SK-N-SH (cell line): ENCODE measurements around the gene LMBR1L. TPM values are rescaled to one million over a fixed set of nuclear protein-coding genes. Genes with fewer than 3 reads are reported as not detected.
A peak's percentile ranks its signal among the peaks of the same experiment; 100 is the strongest.

Experiments used
- CTCF ChIA-PET: fragments of 300-600, 350-600 bp; formaldehyde crosslinking; extraction: SDS; loops from one replicate; lab custom pipeline; 2021; lab: Yijun Ruan, JAX
- POLR2A ChIA-PET: fragments of 350-600 bp; sonication (Branson Sonifier 250); formaldehyde crosslinking; extraction: SDS; loops from one replicate; lab custom pipeline; 2020; ENCODE audit warnings: antibody characterized with exemption, inconsistent platforms; lab: Yijun Ruan, JAX
- DNase-seq: peaks from one replicate; pipeline ENCODE4 v3.0.0; 2012
- H2AFZ ChIP-seq: fragments of 200-600 bp; sonication (generic); 2 replicates; pipeline ENCODE4 v1.8.1; 2016; ENCODE audit warnings: antibody characterized with exemption, mild to moderate bottlenecking, low read depth
- H3F3A ChIP-seq: fragments of 200-600 bp; sonication (generic); replicated peaks from 2 replicates; pipeline ENCODE3; 2016; ENCODE audit warnings: antibody characterized with exemption, mild to moderate bottlenecking; ENCODE audit not compliant: insufficient read depth
- H3K27ac ChIP-seq, 2 experiments: fragments of 200-500 bp in 1 of 2; fragments of 200-600 bp in 1 of 2; sonication (Bioruptor generic) in 1 of 2; sonication (generic), shearing (Covaris generic) in 1 of 2; 2 replicates each; pipeline versions ENCODE4 v1.5.1 to v1.6.1; 2014 to 2016; ENCODE audit warnings: low read depth in 2 of 2, inconsistent platforms in 1 of 2, low read length in 1 of 2, mild to moderate bottlenecking in 1 of 2, mixed read lengths in 1 of 2
- H3K27me3 ChIP-seq: fragments of 200-600 bp; sonication (generic), shearing (Covaris generic); 2 replicates; pipeline ENCODE4 v1.6.1; 2016; ENCODE audit warnings: mixed run types; ENCODE audit not compliant: insufficient read depth
- H3K36me3 ChIP-seq, 2 experiments: fragments of 200-500 bp in 1 of 2; fragments of 200-600 bp in 1 of 2; sonication (Bioruptor generic) in 1 of 2; sonication (generic) in 1 of 2; replicated peaks in 1 of 2; 2 replicates each; pipeline versions ENCODE3 to v1.5.1; 2014 to 2016; ENCODE audit warnings: low read length in 1 of 2, mild to moderate bottlenecking in 1 of 2; ENCODE audit not compliant: insufficient read depth in 2 of 2, control insufficient read depth in 1 of 2
- H3K4me1 ChIP-seq, 2 experiments: fragments of 200-500 bp in 1 of 2; fragments of 200-600 bp in 1 of 2; sonication (Bioruptor generic) in 1 of 2; sonication (generic), shearing (Covaris generic) in 1 of 2; 2 replicates each; pipeline versions ENCODE4 v1.5.1 to v1.6.1; 2014 to 2016; ENCODE audit warnings: low read depth in 1 of 2, low read length in 1 of 2, mixed run types in 1 of 2; ENCODE audit not compliant: insufficient read depth in 2 of 2, control insufficient read depth in 1 of 2
- H3K4me2 ChIP-seq: fragments of 200-600 bp; sonication (generic), shearing (Covaris generic); 2 replicates; pipeline ENCODE4 v1.6.1; 2017; ENCODE audit warnings: mixed run types
- H3K4me3 ChIP-seq, 2 experiments: fragments of 200-500 bp in 1 of 2; fragments of 200-600 bp in 1 of 2; sonication (Bioruptor generic) in 1 of 2; sonication (generic), shearing (Covaris generic) in 1 of 2; 2 replicates each; pipeline versions ENCODE4 v1.5.1 to v1.8.1; 2014 to 2016; ENCODE audit warnings: low read depth in 2 of 2, inconsistent platforms in 1 of 2, low read length in 1 of 2, mild to moderate bottlenecking in 1 of 2, mixed read lengths in 1 of 2, moderate library complexity in 1 of 2
- H3K79me2 ChIP-seq: fragments of 200-600 bp; sonication (generic); 2 replicates; pipeline ENCODE4 v1.8.1; 2017; ENCODE audit warnings: mild to moderate bottlenecking; ENCODE audit not compliant: insufficient read depth
- H3K9ac ChIP-seq: fragments of 200-600 bp; sonication (generic); 2 replicates; pipeline ENCODE4 v1.6.1; 2017; ENCODE audit warnings: mixed run types
- H3K9me2 ChIP-seq: fragments of 200-600 bp; sonication (generic); 2 replicates; pipeline ENCODE4 v1.6.1; 2017; ENCODE audit warnings: mixed run types
- H3K9me3 ChIP-seq: fragments of 200-600 bp; sonication (generic); 2 replicates; pipeline ENCODE4 v1.6.1; 2017; ENCODE audit warnings: mixed run types, mild to moderate bottlenecking, moderate library complexity
- H4K20me1 ChIP-seq: fragments of 200-600 bp; sonication (generic); 2 replicates; pipeline ENCODE4 v1.6.1; 2017; ENCODE audit warnings: mild to moderate bottlenecking, mixed run types; ENCODE audit not compliant: insufficient read depth
- CHD2 ChIP-seq: fragments of 150-350 bp; IDR thresholded peaks from 2 replicates; pipeline ENCODE4 v1.6.1; 2018; ENCODE audit warnings: low read length; ENCODE audit not compliant: partially characterized antibody
- ELF1 ChIP-seq: IDR thresholded peaks from 2 replicates; pipeline ENCODE4 v1.4.0; 2012
- EZH2phosphoT487 ChIP-seq: fragments of 200-600 bp; sonication (generic); IDR thresholded peaks from 2 replicates; pipeline ENCODE4 v1.6.1; 2017; ENCODE audit warnings: low read depth, mixed run types, mild to moderate bottlenecking, antibody characterized with exemption, moderate library complexity, borderline replicate concordance
- FOXM1 ChIP-seq: IDR thresholded peaks from 2 replicates; pipeline ENCODE4 v1.4.0; 2012; ENCODE audit warnings: low read depth, mild to moderate bottlenecking
- GABPA ChIP-seq: IDR thresholded peaks from 2 replicates; pipeline ENCODE4 v1.4.0; 2012; ENCODE audit warnings: low read depth, mild to moderate bottlenecking
- GATA2 ChIP-seq: sonication (generic); formaldehyde crosslinking; IDR thresholded peaks from 2 replicates; pipeline ENCODE4 v1.5.0; 2020; ENCODE audit warnings: mild to moderate bottlenecking, missing genetic modification reagents
- MEF2A ChIP-seq: IDR thresholded peaks from 2 replicates; pipeline ENCODE4 v1.4.0; 2012; ENCODE audit warnings: low read depth, borderline replicate concordance
- MXI1 ChIP-seq: IDR thresholded peaks from 2 replicates; pipeline ENCODE4 v1.6.1; 2012; ENCODE audit warnings: mild to moderate bottlenecking, low read depth, low read length, improper control_type of control experiment
- PBX3 ChIP-seq: IDR thresholded peaks from 2 replicates; pipeline ENCODE4; 2012
- RAD21 ChIP-seq: IDR thresholded peaks from 2 replicates; pipeline ENCODE4 v1.6.1; 2012; ENCODE audit warnings: mild to moderate bottlenecking, low read length
- RCOR1 ChIP-seq: fragments of 150-350 bp; IDR thresholded peaks from 2 replicates; pipeline ENCODE4 v1.6.1; 2017; ENCODE audit warnings: antibody characterized with exemption, low read length
- RXRA ChIP-seq: IDR thresholded peaks from 2 replicates; pipeline ENCODE4 v1.4.0; 2012; ENCODE audit warnings: low read depth, mild to moderate bottlenecking, borderline replicate concordance
- TAF1 ChIP-seq: IDR thresholded peaks from 2 replicates; pipeline ENCODE4 v1.6.1; 2012; ENCODE audit warnings: low read depth, mild to moderate bottlenecking, low read length, moderate library complexity, borderline replicate concordance
- TCF12 ChIP-seq: IDR thresholded peaks from 2 replicates; pipeline ENCODE4 v1.4.0; 2012
- TEAD4 ChIP-seq: IDR thresholded peaks from 2 replicates; pipeline ENCODE4 v1.4.0; 2012; ENCODE audit warnings: mild to moderate bottlenecking, borderline replicate concordance; ENCODE audit not compliant: insufficient read depth
- YY1 ChIP-seq: IDR thresholded peaks from 2 replicates; pipeline ENCODE4 v1.4.0; 2012; ENCODE audit warnings: low read depth, mild to moderate bottlenecking
- WGBS: methylation state at CpG from one replicate; pipeline ENCODE4 v1.1.6; 2017; ENCODE audit warnings: low lambda C conversion rate; 5-methylcytosine and 5-hydroxymethylcytosine counted together
- polyA plus RNA-seq, 3 experiments: library from polyadenylated mRNA; depleted of rRNA; stranded (reverse); fragments of >200 nt; gene quantifications; 2 replicates each; pipeline ENCODE4 v1.2.3, GENCODE V29; 2012
- TF ChIP-seq, protein P1 (sequence below): IDR thresholded peaks from 2 replicates; pipeline ENCODE4 v1.6.1; 2012; ENCODE audit warnings: mild to moderate bottlenecking, low read depth, low read length, moderate library complexity
- TF ChIP-seq, protein P2 (sequence below): IDR thresholded peaks from 2 replicates; pipeline ENCODE4 v1.4.0; 2012; ENCODE audit warnings: low read depth, borderline replicate concordance
- TF ChIP-seq, protein P3 (sequence below): IDR thresholded peaks from 2 replicates; pipeline ENCODE4 v1.4.0; 2012; ENCODE audit warnings: low read depth

Gene LMBR1L
- polyA plus RNA-seq, 1 of the 3 experiments (the other 2 are of a cell fraction), result 61.4 TPM

GRCh38 chr12:49094160-49094974 is 16.3 kb downstream of the LMBR1L start, which contains the start of gene DHH:
Gene DHH, minus strand, starts transcription at chr12:49094801. Its CDS starts 289 bp downstream, at chr12:49094512.
- no peaks in the 10 kb centered on the region for H4K20me1 ChIP-seq
- no peak within 1 kb of the TSS for H2AFZ ChIP-seq
- H3K4me3 ChIP-seq, result peak within 1 kb of the TSS in 1 of 2 experiments; percentile 37; a peak in 2 of 4 replicates
- H3K4me1 ChIP-seq, result peaks cover 0 to 28% of the 10 kb centered on the region in 2 experiments; a peak in 1 of 4 replicates
- no peaks in the 10 kb centered on the region for H3K9me3 ChIP-seq
- 28% methylated on average over 23 of the region's 49 CpGs for WGBS
- H3F3A ChIP-seq, result no peaks in the 10 kb centered on the region
- ChIA-PET POLR2A (interaction anchor here (0.9 to 2.6 kb wide), 5 partner anchors 11 to 37 kb away, joined by 4 to 10 read pairs (median 8); partner anchors contain the start of genes RHEBL1 and TUBA1B), CTCF (interaction anchor here (0.6 to 25.0 kb wide), 11 partner anchors 11 to 418 kb away, joined by 3 to 315 read pairs (median 8); partner anchors contain the start of genes DDX23, LMBR1L, RHEBL1 and TUBA1B)
- TF ChIP-seq, protein P1, sequence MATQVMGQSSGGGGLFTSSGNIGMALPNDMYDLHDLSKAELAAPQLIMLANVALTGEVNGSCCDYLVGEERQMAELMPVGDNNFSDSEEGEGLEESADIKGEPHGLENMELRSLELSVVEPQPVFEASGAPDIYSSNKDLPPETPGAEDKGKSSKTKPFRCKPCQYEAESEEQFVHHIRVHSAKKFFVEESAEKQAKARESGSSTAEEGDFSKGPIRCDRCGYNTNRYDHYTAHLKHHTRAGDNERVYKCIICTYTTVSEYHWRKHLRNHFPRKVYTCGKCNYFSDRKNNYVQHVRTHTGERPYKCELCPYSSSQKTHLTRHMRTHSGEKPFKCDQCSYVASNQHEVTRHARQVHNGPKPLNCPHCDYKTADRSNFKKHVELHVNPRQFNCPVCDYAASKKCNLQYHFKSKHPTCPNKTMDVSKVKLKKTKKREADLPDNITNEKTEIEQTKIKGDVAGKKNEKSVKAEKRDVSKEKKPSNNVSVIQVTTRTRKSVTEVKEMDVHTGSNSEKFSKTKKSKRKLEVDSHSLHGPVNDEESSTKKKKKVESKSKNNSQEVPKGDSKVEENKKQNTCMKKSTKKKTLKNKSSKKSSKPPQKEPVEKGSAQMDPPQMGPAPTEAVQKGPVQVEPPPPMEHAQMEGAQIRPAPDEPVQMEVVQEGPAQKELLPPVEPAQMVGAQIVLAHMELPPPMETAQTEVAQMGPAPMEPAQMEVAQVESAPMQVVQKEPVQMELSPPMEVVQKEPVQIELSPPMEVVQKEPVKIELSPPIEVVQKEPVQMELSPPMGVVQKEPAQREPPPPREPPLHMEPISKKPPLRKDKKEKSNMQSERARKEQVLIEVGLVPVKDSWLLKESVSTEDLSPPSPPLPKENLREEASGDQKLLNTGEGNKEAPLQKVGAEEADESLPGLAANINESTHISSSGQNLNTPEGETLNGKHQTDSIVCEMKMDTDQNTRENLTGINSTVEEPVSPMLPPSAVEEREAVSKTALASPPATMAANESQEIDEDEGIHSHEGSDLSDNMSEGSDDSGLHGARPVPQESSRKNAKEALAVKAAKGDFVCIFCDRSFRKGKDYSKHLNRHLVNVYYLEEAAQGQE, result no peak
- TF ChIP-seq, protein P2, sequence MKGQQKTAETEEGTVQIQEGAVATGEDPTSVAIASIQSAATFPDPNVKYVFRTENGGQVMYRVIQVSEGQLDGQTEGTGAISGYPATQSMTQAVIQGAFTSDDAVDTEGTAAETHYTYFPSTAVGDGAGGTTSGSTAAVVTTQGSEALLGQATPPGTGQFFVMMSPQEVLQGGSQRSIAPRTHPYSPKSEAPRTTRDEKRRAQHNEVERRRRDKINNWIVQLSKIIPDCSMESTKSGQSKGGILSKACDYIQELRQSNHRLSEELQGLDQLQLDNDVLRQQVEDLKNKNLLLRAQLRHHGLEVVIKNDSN, result peak; percentile 37; the same call in 1 of the 2 replicates
- peak; percentile 53 for TF ChIP-seq MXI1
- no peak for TF ChIP-seq YY1
- no peak for TF ChIP-seq TCF12
- TF ChIP-seq PBX3, result no peak
- no peaks in the 10 kb centered on the region for H3K9me2 ChIP-seq
- H3K79me2 ChIP-seq, result no peaks in the 10 kb centered on the region
- DNase-seq, result peak; percentile 72
- no peak within 1 kb of the TSS for H3K9ac ChIP-seq
- H3K27me3 ChIP-seq, result peaks cover 12% of the 10 kb centered on the region; the same call in 1 of the 2 replicates
- no peak within 1 kb of the TSS for H3K27ac ChIP-seq
- peak within 1 kb of the TSS; percentile 69 for H3K4me2 ChIP-seq
- peaks cover 8 to 9% of the 10 kb centered on the region in 2 experiments for H3K36me3 ChIP-seq

DNA sequence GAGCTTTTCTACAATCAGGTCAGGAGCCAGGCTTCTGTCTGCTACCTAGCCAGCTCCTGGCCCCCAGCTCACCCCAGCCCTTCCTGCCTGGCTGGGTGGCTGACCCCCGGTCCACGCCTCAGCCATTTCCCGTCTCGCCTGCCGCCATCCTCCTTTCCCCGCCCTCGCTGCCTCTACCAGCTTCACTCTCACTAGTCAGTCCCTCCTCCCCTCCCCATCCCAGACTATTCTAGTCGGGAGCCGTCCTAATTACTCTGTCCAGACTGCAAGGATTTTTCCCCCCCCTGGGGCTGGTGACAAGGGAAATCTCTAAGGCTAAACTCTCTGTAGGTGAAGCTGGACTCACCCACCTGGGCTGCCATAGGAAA is 16.9 kb downstream of the LMBR1L start:
- H3K79me2 ChIP-seq, result no peaks in the 10 kb centered on the region
- CTCF ChIA-PET, result interaction anchor here (0.8 to 25.0 kb wide), 11 partner anchors 10 to 263 kb away, joined by 3 to 315 read pairs (median 8); partner anchors contain the start of genes DDX23, LMBR1L, RHEBL1 and TUBA1B
- H3K9me2 ChIP-seq, result no peaks in the 10 kb centered on the region
- H3K4me1 ChIP-seq, result peaks cover 0 to 28% of the 10 kb centered on the region in 2 experiments; a peak in 1 of 4 replicates
- peak overlapping the region in 1 of 2 experiments; percentile 37; a peak in 1 of 4 replicates for H3K4me3 ChIP-seq
- H3K4me2 ChIP-seq, result peak overlapping the region; percentile 69
- no peak overlapping the region for H3K9ac ChIP-seq
- no peaks in the 10 kb centered on the region for H3K9me3 ChIP-seq
- H3K36me3 ChIP-seq, result peaks cover 8 to 9% of the 10 kb centered on the region in 2 experiments
- H4K20me1 ChIP-seq, result no peaks in the 10 kb centered on the region
- no peak overlapping the region for H2AFZ ChIP-seq
- no peak overlapping the region for H3K27ac ChIP-seq
- 64% methylated on average over 9 of the region's 9 CpGs for WGBS
- H3K27me3 ChIP-seq, result peaks cover 12% of the 10 kb centered on the region; the same call in 1 of the 2 replicates
- H3F3A ChIP-seq, result peaks cover 3% of the 10 kb centered on the region
- POLR2A ChIA-PET, result interaction anchor here (0.8 to 2.6 kb wide), 5 partner anchors 12 to 37 kb away, joined by 3 to 10 read pairs (median 8); partner anchors contain the start of genes RHEBL1 and TUBA1B
- peak; percentile 58 for DNase-seq
- no peak for TF ChIP-seq FOXM1
- TF ChIP-seq TAF1, result no peak
- no peak for TF ChIP-seq MEF2A
- TF ChIP-seq YY1, result no peak
- no peak for TF ChIP-seq EZH2phosphoT487
- TF ChIP-seq GABPA, result no peak
- TF ChIP-seq GATA2 (CRISPR knock-in tag), result no peak
- TF ChIP-seq, protein P3, sequence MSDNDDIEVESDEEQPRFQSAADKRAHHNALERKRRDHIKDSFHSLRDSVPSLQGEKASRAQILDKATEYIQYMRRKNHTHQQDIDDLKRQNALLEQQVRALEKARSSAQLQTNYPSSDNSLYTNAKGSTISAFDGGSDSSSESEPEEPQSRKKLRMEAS, result no peak
- TF ChIP-seq, protein P2, result no peak
- no peak for TF ChIP-seq CHD2
- no peak for TF ChIP-seq TEAD4
- no peak for TF ChIP-seq RCOR1
- no peak for TF ChIP-seq RAD21
- TF ChIP-seq ELF1, result no peak
- no peak for TF ChIP-seq RXRA
